Astrocyte (in vitro differentiated cells and primary cell): ENCODE results near the gene PTMS.
A peak's percentile ranks its signal among the peaks of the same experiment; 100 is the strongest.

Experiments used
- EZH2 ChIP-seq: IDR thresholded peaks from 2 replicates; pipeline ENCODE4 v1.6.1; 2012; ENCODE audit warnings: mild to moderate bottlenecking, low read length, inconsistent platforms; ENCODE audit not compliant: insufficient read depth
- TF ChIP-seq, protein P1 (sequence below): IDR thresholded peaks from 2 replicates; pipeline ENCODE4 v1.5.1; 2011; ENCODE audit warnings: low read depth, mild to moderate bottlenecking, inconsistent platforms, low read length, moderate library complexity; ENCODE audit not compliant: insufficient read depth

DNA sequence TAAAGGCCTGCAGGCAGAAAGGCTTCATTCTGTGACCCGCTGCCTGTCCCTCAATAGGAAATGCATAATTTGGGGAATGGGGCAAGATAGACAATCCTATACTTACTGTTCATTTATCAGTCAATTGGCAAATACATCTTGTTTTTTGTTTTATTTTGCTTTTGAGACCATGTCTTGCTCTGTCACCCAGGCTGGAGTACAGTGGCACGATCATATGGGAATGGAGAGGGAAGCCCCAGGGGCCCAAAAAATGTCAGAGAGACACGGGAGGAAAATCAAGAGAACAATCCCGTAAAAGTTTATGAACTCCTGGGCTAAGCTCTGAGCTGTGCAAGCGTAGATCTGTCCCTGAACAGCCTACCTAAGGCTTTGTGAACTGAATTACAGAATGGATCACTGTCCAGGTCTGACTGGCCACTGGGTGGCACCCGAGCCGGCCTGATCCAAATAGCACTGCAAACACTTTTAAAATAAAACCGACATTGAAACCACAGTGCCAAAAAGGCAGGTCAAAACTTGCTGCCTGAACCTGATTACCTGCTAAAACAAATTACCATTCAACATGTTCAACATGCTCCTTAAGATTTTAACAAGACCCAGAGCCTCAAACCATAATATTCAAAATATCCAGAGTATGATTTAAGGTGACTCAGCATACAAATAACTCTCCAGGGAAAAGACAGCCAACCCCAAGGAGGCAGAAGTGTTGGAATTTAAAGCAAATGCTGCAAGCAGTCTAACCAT is 30.5 kb upstream of the PTMS start:
- TF ChIP-seq, protein P1, sequence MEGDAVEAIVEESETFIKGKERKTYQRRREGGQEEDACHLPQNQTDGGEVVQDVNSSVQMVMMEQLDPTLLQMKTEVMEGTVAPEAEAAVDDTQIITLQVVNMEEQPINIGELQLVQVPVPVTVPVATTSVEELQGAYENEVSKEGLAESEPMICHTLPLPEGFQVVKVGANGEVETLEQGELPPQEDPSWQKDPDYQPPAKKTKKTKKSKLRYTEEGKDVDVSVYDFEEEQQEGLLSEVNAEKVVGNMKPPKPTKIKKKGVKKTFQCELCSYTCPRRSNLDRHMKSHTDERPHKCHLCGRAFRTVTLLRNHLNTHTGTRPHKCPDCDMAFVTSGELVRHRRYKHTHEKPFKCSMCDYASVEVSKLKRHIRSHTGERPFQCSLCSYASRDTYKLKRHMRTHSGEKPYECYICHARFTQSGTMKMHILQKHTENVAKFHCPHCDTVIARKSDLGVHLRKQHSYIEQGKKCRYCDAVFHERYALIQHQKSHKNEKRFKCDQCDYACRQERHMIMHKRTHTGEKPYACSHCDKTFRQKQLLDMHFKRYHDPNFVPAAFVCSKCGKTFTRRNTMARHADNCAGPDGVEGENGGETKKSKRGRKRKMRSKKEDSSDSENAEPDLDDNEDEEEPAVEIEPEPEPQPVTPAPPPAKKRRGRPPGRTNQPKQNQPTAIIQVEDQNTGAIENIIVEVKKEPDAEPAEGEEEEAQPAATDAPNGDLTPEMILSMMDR: peak; percentile 70
- no peak for TF ChIP-seq EZH2
